ENCODE results near the gene USP3.

Gene USP3
- 117 to 245 (median 161) reads per million in 4 experiments for total RNA-seq

- DNase-seq, result peak; percentile 89
These were observed at the start of gene USP3 for GRCh38 chr15:63504247-63504978. Gene USP3, plus strand, starts transcription at chr15:63504593. Its CDS starts 147 bp downstream, at chr15:63504740.

- DNase-seq, result no peak
These were observed 48.1 kb upstream of the USP3 start for GRCh38 chr15:63456258-63456657.

GRCh38 chr15:63457379-63457778, 47.0 kb upstream of the USP3 start:
- no peak for DNase-seq

GRCh38 chr15:63458026-63458425, 46.4 kb upstream of the USP3 start:
- DNase-seq, result no peak

GRCh38 chr15:63458794-63459395, 45.5 kb upstream of the USP3 start:
- no peak for DNase-seq

- no peak for DNase-seq
These were observed 43.9 kb upstream of the USP3 start for GRCh38 chr15:63460210-63461155.

- DNase-seq, result no peak
These were observed 43.0 kb upstream of the USP3 start for GRCh38 chr15:63461230-63461985.

- DNase-seq, result no peak
These were observed 42.3 kb upstream of the USP3 start for GRCh38 chr15:63462088-63462487.

GRCh38 chr15:63463036-63463435, 41.4 kb upstream of the USP3 start:
- no peak for DNase-seq

GRCh38 chr15:63463793-63464192, 40.6 kb upstream of the USP3 start:
- no peak for DNase-seq

- no peak for DNase-seq
These were observed 39.3 kb upstream of the USP3 start for GRCh38 chr15:63465104-63465503.

- no peak for DNase-seq
These were observed 37.8 kb upstream of the USP3 start for GRCh38 chr15:63466378-63467192.

- DNase-seq, result no peak
These were observed 35.2 kb upstream of the USP3 start for GRCh38 chr15:63469190-63469589.

GRCh38 chr15:63469984-63470383, 34.4 kb upstream of the USP3 start:
- no peak for DNase-seq

GRCh38 chr15:63473007-63473748, 31.2 kb upstream of the USP3 start:
- DNase-seq, result no peak

- DNase-seq, result no peak
These were observed 30.7 kb upstream of the USP3 start for GRCh38 chr15:63473749-63473998.

- DNase-seq, result no peak
These were observed 30.2 kb upstream of the USP3 start for GRCh38 chr15:63473999-63474809.

- no peak for DNase-seq
These were observed 29.5 kb upstream of the USP3 start for GRCh38 chr15:63474810-63475316.

GRCh38 chr15:63475707-63476106, 28.7 kb upstream of the USP3 start:
- DNase-seq, result no peak

- no peak for DNase-seq
These were observed 28.2 kb upstream of the USP3 start for GRCh38 chr15:63476229-63476632.

All from effector CD8-positive, alpha-beta T cell (primary cell).